GM23338 (cell line): Measurements from ENCODE around the gene SETSIP. TPM values are rescaled to one million over a fixed set of nuclear protein-coding genes. Genes with fewer than 3 reads are reported as not detected.
A peak's percentile ranks its signal among the peaks of the same experiment; 100 is the strongest.

Experiments used
- ATAC-seq: fragments of 200-7000 bp; cut with Tn5 transposase; 3 replicates; pipeline ENCODE4 v1.9.1; 2020
- DNase-seq: peaks from one replicate; pipeline ENCODE4 v3.0.0-alpha.2; 2015; ENCODE audit warnings: low spot score
- H2AFZ ChIP-seq: fragments of 200-600 bp; sonication (generic); 2 replicates; pipeline ENCODE4 v1.8.0; 2016; ENCODE audit warnings: antibody characterized with exemption, mild to moderate bottlenecking, moderate library complexity
- H3F3A ChIP-seq: fragments of 200-600 bp; sonication (generic); replicated peaks from 2 replicates; pipeline ENCODE4 v1.8.0; 2017; ENCODE audit warnings: antibody characterized with exemption, mixed run types, low read depth
- H3K27ac ChIP-seq: fragments of 200-600 bp; sonication (generic); 2 replicates; pipeline ENCODE4 v1.6.1; 2016; ENCODE audit warnings: low read depth
- H3K27me3 ChIP-seq: fragments of 200-600 bp; sonication (generic); 2 replicates; pipeline ENCODE4 v1.8.0; 2016; ENCODE audit warnings: mild to moderate bottlenecking, mixed run types, moderate library complexity; ENCODE audit not compliant: insufficient read depth
- H3K36me3 ChIP-seq: fragments of 200-600 bp; sonication (generic); 2 replicates; pipeline ENCODE4 v1.8.0; 2016; ENCODE audit warnings: mild to moderate bottlenecking; ENCODE audit not compliant: insufficient read depth
- H3K4me1 ChIP-seq: fragments of 200-600 bp; sonication (generic); 2 replicates; pipeline ENCODE4 v1.8.0; 2016; ENCODE audit warnings: mild to moderate bottlenecking, moderate library complexity; ENCODE audit not compliant: insufficient read depth
- H3K4me2 ChIP-seq: fragments of 200-600 bp; sonication (generic); 2 replicates; pipeline ENCODE4 v1.7.1; 2017; ENCODE audit warnings: mixed run types
- H3K4me3 ChIP-seq: fragments of 200-600 bp; sonication (generic); 2 replicates; pipeline ENCODE4 v1.6.1; 2016; ENCODE audit warnings: mixed run types
- H3K79me2 ChIP-seq: fragments of 200-600 bp; sonication (generic); replicated peaks from 2 replicates; pipeline ENCODE4 v1.8.0; 2017; ENCODE audit warnings: mild to moderate bottlenecking; ENCODE audit not compliant: insufficient read depth
- H3K9me2 ChIP-seq: fragments of 200-600 bp; sonication (generic); 2 replicates; pipeline ENCODE4 v1.8.0; 2017; ENCODE audit not compliant: insufficient read depth
- H4K20me1 ChIP-seq: fragments of 200-600 bp; sonication (generic); replicated peaks from 2 replicates; pipeline ENCODE4 v1.8.0; 2017; ENCODE audit warnings: mild to moderate bottlenecking; ENCODE audit not compliant: insufficient read depth
- H3K27ac Mint-ChIP-seq: 2 replicates; pipeline ENCODE4 v1.8.0; 2020; ENCODE audit warnings: inconsistent platforms, mild to moderate bottlenecking, moderate library complexity, mixed read lengths
- H3K27me3 Mint-ChIP-seq: 3 replicates; pipeline ENCODE4 v1.8.0; 2022; ENCODE audit warnings: low read depth, mild to moderate bottlenecking, moderate library complexity, mixed read lengths, inconsistent platforms; ENCODE audit not compliant: insufficient read depth, poor library complexity
- H3K36me3 Mint-ChIP-seq: 3 replicates; pipeline ENCODE4 v1.8.0; 2021; ENCODE audit warnings: low read depth, mild to moderate bottlenecking, inconsistent platforms, moderate library complexity, mixed read lengths
- H3K4me1 Mint-ChIP-seq: 3 replicates; pipeline ENCODE4 v1.8.0; 2020; ENCODE audit warnings: mild to moderate bottlenecking, inconsistent platforms, mixed read lengths
- H3K4me3 Mint-ChIP-seq: 3 replicates; pipeline ENCODE4 v1.8.0; 2021; ENCODE audit warnings: moderate library complexity, mild to moderate bottlenecking, inconsistent platforms, mixed read lengths
- H3K9me3 Mint-ChIP-seq: 3 replicates; pipeline ENCODE4 v1.8.0; 2020; ENCODE audit warnings: moderate library complexity, mild to moderate bottlenecking, inconsistent platforms, mixed read lengths
- EZH2 ChIP-seq: fragments of 200-600 bp; sonication (generic); IDR thresholded peaks from one replicate; pipeline ENCODE4 v1.8.0; 2017; ENCODE audit warnings: antibody characterized with exemption, mild to moderate bottlenecking, low read depth; ENCODE audit not compliant: unreplicated experiment
- EZH2phosphoT487 ChIP-seq: fragments of 200-600 bp; sonication (generic); IDR thresholded peaks from one replicate; pipeline ENCODE4 v1.8.1; 2018; ENCODE audit warnings: antibody characterized with exemption; ENCODE audit not compliant: unreplicated experiment
- POLR2AphosphoS5 ChIP-seq: IDR thresholded peaks from 2 replicates; pipeline ENCODE4 v1.6.1; 2016; ENCODE audit warnings: antibody characterized with exemption, low read depth
- STAT1 ChIP-seq: IDR thresholded peaks from one replicate; pipeline ENCODE4 v1.6.1; 2016; ENCODE audit warnings: antibody characterized with exemption; ENCODE audit not compliant: unreplicated experiment
- ZNF114 ChIP-seq: fragments of 250-450 bp; sonication (Bioruptor Pico); IDR thresholded peaks from 2 replicates; pipeline ENCODE4 v1.5.0; 2020; ENCODE audit warnings: mild to moderate bottlenecking, moderate library complexity
- polyA plus RNA-seq: library from polyadenylated mRNA; unstranded; fragments of >200 nt; fragmentation: Nextera tagmentation; extraction: Ambion mirVana; gene quantifications from 2 replicates; pipeline ENCODE4 v1.2.1, GENCODE V29; 2016
- total RNA-seq: library from RNA; depleted of rRNA; stranded (reverse); fragments of >200 nt; shearing (Covaris generic); gene quantifications from 2 replicates; pipeline ENCODE4 v1.2.3, GENCODE V29; 2014
- TF ChIP-seq, protein P1 (sequence below): IDR thresholded peaks from one replicate; pipeline ENCODE4 v1.6.1; 2018; ENCODE audit warnings: antibody characterized with exemption; ENCODE audit not compliant: unreplicated experiment
- TF ChIP-seq, protein P2 (sequence below): fragments of 250-450 bp; sonication (Bioruptor Pico); IDR thresholded peaks from 2 replicates; pipeline ENCODE4 v1.5.0; 2020; ENCODE audit warnings: mild to moderate bottlenecking, moderate library complexity

SETSIP gene
- total and polyA plus RNA-seq, 2 experiments from 2014 or later = 0.92 to 0.94 TPM

DNA sequence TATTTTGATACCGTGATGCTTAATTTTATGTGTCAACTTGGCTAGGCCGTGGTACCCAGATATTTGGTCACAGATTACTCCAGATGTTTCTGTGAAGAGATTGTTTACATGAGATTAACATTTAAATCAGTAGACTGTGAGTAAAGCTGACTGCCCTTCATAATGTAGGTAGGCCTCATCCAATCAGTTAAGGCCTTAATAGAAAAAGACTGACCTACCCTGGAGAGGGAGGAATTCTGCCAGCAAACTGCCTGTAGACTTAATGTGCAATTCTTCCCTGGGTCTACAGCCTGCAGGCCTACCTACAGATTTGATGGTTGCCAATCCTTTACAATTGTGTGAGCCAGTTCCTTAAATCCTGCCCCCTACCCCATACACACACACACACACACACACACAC lies 4.3 kb downstream of the SETSIP start:
- Histone ChIP-seq H3F3A (no peaks in the 10 kb centered on the region), H3K4me2 (no peak overlapping the region), H3K79me2 (no peaks in the 10 kb centered on the region), H3K4me1 (no peaks in the 10 kb centered on the region), H3K9me2 (no peaks in the 10 kb centered on the region), H2AFZ (no peak overlapping the region), H3K4me3 (no peak overlapping the region), H3K36me3 (no peaks in the 10 kb centered on the region), H3K27me3 (no peaks in the 10 kb centered on the region), H3K27ac (no peak overlapping the region), H4K20me1 (no peaks in the 10 kb centered on the region)
- TF ChIP-seq EZH2phosphoT487 (no peak), ZNF114 (CRISPR knock-in tag) (no peak), POLR2AphosphoS5 (no peak), STAT1 (no peak), EZH2 (no peak)
- TF ChIP-seq, protein P1, sequence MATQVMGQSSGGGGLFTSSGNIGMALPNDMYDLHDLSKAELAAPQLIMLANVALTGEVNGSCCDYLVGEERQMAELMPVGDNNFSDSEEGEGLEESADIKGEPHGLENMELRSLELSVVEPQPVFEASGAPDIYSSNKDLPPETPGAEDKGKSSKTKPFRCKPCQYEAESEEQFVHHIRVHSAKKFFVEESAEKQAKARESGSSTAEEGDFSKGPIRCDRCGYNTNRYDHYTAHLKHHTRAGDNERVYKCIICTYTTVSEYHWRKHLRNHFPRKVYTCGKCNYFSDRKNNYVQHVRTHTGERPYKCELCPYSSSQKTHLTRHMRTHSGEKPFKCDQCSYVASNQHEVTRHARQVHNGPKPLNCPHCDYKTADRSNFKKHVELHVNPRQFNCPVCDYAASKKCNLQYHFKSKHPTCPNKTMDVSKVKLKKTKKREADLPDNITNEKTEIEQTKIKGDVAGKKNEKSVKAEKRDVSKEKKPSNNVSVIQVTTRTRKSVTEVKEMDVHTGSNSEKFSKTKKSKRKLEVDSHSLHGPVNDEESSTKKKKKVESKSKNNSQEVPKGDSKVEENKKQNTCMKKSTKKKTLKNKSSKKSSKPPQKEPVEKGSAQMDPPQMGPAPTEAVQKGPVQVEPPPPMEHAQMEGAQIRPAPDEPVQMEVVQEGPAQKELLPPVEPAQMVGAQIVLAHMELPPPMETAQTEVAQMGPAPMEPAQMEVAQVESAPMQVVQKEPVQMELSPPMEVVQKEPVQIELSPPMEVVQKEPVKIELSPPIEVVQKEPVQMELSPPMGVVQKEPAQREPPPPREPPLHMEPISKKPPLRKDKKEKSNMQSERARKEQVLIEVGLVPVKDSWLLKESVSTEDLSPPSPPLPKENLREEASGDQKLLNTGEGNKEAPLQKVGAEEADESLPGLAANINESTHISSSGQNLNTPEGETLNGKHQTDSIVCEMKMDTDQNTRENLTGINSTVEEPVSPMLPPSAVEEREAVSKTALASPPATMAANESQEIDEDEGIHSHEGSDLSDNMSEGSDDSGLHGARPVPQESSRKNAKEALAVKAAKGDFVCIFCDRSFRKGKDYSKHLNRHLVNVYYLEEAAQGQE = no peak
- TF ChIP-seq, protein P2, sequence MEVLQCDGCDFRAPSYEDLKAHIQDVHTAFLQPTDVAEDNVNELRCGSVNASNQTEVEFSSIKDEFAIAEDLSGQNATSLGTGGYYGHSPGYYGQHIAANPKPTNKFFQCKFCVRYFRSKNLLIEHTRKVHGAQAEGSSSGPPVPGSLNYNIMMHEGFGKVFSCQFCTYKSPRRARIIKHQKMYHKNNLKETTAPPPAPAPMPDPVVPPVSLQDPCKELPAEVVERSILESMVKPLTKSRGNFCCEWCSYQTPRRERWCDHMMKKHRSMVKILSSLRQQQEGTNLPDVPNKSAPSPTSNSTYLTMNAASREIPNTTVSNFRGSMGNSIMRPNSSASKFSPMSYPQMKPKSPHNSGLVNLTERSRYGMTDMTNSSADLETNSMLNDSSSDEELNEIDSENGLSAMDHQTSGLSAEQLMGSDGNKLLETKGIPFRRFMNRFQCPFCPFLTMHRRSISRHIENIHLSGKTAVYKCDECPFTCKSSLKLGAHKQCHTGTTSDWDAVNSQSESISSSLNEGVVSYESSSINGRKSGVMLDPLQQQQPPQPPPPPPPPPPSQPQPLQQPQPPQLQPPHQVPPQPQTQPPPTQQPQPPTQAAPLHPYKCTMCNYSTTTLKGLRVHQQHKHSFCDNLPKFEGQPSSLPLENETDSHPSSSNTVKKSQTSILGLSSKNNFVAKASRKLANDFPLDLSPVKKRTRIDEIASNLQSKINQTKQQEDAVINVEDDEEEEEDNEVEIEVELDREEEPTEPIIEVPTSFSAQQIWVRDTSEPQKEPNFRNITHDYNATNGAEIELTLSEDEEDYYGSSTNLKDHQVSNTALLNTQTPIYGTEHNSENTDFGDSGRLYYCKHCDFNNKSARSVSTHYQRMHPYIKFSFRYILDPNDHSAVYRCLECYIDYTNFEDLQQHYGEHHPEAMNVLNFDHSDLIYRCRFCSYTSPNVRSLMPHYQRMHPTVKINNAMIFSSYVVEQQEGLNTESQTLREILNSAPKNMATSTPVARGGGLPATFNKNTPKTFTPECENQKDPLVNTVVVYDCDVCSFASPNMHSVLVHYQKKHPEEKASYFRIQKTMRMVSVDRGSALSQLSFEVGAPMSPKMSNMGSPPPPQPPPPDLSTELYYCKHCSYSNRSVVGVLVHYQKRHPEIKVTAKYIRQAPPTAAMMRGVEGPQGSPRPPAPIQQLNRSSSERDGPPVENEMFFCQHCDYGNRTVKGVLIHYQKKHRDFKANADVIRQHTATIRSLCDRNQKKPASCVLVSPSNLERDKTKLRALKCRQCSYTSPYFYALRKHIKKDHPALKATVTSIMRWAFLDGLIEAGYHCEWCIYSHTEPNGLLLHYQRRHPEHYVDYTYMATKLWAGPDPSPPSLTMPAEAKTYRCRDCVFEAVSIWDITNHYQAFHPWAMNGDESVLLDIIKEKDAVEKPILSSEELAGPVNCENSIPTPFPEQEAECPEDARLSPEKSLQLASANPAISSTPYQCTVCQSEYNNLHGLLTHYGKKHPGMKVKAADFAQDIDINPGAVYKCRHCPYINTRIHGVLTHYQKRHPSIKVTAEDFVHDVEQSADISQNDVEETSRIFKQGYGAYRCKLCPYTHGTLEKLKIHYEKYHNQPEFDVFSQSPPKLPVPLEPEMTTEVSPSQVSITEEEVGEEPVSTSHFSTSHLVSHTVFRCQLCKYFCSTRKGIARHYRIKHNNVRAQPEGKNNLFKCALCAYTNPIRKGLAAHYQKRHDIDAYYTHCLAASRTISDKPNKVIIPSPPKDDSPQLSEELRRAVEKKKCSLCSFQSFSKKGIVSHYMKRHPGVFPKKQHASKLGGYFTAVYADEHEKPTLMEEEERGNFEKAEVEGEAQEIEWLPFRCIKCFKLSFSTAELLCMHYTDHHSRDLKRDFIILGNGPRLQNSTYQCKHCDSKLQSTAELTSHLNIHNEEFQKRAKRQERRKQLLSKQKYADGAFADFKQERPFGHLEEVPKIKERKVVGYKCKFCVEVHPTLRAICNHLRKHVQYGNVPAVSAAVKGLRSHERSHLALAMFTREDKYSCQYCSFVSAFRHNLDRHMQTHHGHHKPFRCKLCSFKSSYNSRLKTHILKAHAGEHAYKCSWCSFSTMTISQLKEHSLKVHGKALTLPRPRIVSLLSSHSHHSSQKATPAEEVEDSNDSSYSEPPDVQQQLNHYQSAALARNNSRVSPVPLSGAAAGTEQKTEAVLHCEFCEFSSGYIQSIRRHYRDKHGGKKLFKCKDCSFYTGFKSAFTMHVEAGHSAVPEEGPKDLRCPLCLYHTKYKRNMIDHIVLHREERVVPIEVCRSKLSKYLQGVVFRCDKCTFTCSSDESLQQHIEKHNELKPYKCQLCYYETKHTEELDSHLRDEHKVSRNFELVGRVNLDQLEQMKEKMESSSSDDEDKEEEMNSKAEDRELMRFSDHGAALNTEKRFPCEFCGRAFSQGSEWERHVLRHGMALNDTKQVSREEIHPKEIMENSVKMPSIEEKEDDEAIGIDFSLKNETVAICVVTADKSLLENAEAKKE = no peak
- H3K27me3 Mint-ChIP-seq = no peaks in the 10 kb centered on the region
- no peaks in the 10 kb centered on the region for H3K9me3 Mint-ChIP-seq
- peak; percentile 50; the same call in 2 of the 3 replicates for ATAC-seq
- no peak overlapping the region for H3K27ac Mint-ChIP-seq
- peaks cover 5% of the 10 kb centered on the region; the same call in 2 of the 3 replicates for H3K4me1 Mint-ChIP-seq
- H3K4me3 Mint-ChIP-seq = no peak overlapping the region
- no peaks in the 10 kb centered on the region for H3K36me3 Mint-ChIP-seq
- peak; percentile 3 for DNase-seq
